HG03196 (cell line): ENCODE results near the gene PPP1R1C.
A peak's percentile ranks its signal among the peaks of the same experiment; 100 is the strongest.
"Not testable (repeated sequence)": the region's sequence is repeated elsewhere in the genome, so short reads cannot be mapped to it uniquely, and the experiment has no call there.

ENCODE experiments used
- ATAC-seq: cut with Tn5 transposase; IDR thresholded peaks from one replicate; pipeline ENCODE4 v1.9.1; 2021; ENCODE audit not compliant: unreplicated experiment

The PPP1R1C gene, protein sequence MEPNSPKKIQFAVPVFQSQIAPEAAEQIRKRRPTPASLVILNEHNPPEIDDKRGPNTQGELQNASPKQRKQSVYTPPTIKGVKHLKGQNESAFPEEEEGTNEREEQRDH

DNA sequence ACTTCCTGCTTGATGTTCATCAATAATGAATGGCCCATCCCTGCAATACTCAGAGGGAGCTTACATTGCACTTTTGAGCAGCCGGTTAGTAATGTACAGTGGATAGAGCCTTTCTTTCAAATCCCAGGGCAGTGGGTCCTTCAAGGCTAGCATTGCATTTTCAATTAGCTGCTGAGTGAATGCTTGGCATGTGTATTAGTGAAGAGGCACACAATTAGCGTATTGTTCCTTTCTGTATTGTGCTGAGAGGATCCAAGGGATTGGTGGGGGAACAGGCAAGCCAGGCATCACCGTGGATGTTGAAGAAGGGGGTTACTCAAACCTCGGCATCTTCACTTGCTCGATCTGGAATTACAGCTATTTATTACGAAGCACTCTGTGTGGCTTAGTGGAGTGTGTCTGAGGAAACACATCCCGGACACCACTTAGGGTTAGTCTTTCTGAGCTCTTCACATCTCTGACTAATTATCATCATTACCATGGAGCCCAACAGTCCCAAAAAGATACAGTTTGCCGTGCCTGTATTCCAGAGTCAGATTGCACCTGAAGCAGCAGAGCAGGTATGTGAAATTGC lies at the start of gene PPP1R1C:
TSS of gene PPP1R1C (plus strand) at position 222 of the 574 bp plus-strand sequence. CDS start at position 480, 258 bp downstream.
- ATAC-seq = no peak

DNA sequence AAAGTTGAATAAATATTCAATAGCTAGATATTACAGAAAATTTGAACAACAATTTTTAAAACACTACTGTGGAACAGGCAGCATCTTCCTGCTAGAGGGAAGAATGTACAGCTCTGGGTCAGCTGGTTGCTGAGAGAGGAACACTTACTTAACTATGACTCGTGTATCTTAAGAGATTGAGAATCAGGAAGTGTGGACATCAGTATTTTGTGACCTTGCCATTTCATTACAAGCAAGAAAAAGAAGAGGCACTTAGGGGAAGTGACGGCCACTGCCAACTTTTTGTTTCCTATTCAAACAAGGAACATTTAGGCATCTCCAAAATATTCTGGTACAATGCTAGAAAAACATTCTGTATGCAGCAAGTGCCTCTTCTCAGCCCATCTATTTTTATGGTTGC lies 48.2 kb upstream of the PPP1R1C start:
- ATAC-seq = no peak

DNA sequence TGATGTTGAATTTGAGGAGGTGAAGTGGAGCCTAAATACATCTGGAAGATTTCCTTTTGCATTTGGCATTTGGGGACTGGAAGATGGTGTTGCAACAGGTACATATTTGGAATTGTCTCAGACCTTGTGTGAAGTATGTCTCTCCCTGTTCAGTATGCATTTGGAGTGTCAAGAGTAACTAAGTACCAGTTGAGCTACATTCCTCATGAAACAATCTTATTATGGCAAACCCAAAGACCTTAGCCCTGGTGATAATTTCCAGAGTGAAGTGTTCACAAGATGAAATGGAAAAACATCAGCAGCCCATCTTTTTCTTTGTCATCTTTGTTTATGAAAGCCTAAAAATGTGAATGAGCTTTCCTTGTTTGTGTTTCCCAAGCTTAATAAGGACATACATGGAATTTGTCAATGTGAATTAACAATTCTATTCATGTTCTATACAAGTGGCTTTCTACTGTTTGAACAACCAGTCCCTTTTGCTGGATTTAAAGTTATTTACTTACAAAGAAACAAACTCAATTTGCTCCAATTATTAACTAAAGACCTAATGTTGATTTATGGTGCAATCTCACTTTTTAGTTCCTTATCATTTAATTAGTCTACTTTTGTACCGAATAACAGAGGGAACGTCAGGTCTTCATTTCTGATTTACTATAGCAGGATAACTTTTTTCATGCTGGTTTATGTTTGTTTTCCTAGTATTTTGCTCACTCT lies 42.1 kb upstream of the PPP1R1C start:
- no peak for ATAC-seq

DNA sequence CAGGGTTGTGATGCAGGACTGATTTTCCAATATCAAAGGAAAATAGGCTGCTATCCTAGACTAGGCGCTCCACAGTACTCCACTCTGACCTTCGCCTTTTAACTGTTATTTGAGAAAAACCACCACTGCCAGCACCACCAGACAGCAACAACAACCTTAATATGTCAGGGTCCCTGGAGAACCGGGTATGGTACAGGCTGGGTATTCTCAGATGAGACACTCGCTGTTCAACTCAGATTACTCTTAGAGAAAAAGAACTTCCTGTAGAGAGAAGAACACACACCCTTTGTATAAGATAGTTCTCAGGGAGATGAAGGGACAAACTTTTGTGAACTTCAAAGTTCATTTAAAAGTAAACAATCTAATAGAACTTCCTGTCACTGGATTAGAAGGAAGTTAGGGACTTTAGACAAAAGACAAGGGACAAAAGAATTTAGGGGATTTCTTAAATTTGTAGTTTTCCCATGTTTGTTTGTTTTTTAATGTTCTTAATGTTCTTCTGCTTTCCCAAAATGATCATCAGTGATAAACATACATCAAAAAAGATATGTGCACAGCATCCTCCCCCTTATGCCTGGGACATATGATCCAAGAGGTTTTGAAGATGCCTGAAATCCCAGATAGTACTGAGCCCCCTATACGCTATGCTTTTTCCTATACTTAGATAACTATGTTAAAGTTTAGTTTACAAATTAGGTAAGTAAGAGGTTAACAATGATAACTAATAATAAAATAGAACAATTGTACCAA lies 41.3 kb upstream of the PPP1R1C start:
- ATAC-seq = no peak

DNA sequence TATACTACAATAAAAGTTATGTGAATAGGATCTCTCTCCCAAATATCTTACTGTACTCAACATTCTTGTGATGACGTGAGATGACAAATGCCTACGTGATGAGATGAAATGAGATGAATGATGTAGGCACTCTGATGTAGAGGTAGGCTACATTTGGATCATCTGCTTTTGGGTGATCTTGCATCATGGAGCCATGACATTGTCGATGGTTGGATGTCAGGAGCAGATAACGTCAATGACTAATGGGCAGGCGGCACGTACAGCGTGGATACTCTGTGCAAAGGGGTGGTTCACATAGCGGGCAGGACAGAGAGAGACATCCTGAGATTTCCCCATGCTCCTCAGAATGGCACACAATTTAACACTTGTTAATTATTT lies 40.8 kb upstream of the PPP1R1C start:
- no peak for ATAC-seq

DNA sequence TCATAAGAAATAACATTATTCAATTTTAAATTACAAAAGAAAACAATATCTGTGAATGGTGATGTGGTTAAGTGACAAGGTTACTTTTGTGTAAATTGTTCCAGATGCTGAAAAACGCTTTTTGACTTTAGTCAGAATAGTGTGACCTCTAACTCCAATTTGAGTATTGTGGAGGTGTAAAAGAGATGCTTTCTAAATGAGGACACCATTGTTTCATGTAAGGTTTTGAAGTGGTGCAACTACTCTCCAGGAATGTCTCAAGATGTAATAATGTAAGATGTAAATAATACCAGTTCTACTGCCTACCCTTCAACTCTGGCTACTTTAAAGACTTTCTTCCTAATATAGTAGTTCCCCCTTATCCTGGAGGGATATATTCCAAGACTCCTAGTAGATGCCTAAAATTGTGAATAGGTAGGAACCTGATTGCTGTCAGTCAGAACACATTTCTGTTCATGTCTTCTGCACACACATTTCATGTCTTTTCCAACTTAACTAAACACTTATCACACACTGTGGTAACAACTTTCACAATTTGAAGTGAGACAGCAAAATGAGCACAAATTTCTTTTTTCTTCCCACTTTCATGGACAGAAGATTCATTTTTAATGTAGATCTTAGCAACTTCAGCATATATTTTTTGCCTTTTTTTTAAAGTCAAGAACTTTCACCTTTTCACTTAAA lies 39.1 kb upstream of the PPP1R1C start:
- ATAC-seq = no peak

DNA sequence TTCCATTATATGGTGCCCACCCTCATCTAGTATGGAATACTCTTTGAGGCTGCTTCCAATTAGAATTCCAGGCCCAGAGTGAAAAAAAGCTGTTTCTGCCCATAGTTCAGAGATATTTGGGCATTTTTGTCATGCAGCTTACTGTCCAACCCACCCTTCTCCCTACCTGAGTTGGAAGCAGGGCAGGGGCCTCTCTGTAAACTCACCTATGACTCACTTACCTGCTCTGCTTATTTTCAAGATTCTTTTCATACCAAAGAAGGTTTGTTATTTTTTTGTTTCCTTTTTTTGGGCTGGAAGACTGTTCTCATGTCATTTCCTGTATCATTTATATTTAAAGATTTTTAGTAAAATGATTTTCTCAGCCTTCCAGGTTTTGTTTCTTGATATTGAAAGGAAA lies 38.4 kb upstream of the PPP1R1C start:
- no peak for ATAC-seq

DNA sequence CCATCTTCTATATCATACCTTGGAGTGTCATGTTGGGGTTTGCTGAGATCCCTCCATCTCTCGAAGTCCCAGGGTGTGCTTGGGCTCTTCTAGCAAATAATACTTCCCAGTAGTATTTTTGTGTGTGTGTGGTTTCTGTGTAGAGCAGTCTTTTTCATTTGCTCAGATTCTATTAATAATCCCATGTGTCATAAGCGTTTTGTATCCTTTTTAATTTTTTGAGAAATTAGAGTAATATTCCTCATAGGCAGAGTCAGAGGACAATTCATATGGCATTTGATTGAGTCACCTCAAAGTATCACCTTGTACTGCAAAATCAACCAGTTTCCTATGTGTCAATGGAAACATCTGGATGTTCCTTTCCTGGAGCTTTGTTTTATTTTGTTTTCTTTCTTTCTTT lies 37.4 kb upstream of the PPP1R1C start:
- ATAC-seq = no peak

DNA sequence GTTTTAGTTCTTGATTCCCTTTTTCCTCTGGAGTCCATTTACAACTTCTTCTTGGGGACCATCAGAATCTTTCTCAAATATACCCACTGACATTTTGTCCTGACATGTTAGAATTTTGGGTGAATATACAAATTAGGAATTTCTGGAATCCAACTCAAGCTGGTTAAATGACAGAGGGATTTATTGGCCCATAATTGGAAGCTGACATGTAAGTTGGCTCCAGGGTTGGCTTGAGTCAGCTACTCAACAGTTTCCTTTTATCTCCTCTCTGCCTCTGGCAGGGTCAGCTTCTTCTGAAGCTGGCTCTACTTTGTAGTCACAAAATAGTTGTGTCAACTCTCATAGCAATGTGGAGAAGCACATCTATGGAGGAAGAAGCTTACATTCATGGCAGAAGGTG lies 36.6 kb upstream of the PPP1R1C start:
- ATAC-seq = no peak

DNA sequence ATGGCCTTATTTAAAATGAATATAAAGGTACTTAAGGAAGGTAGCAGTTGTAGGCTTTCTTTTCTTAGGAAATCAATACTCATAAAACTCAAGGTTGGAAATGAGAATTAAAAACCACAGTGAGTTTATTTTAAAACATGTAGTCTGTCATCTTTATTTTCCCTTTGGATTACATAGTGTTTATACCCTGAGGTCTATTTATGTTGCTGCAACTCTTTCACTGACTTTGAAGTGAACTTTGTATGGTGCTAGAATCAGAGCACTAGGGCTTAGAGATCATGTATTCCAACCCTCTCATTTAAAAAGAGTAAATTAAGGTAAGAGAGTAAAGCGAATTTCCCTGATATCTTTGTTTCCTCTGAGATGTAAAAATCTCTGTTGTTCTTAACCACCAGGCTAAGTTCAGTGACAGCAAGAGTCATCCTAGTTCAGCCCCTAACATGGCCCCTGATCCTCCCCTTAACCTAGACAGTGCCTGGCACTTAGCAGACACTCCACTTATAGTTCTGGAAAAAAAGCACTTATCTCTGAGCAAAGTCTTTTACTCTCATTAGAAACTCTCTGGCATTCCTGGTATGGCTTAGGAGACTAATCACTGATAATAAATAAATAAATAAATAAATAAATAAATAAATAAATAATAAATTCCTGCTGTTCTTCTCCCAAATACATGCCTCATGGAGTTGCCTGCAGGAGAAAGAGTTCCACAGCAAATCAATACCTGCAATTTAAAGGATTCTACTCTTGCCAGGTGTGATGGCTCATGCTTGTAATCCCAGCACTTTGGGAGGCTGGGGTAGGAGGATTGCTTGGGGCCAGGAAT lies 33.0 kb upstream of the PPP1R1C start:
- no peak for ATAC-seq

DNA sequence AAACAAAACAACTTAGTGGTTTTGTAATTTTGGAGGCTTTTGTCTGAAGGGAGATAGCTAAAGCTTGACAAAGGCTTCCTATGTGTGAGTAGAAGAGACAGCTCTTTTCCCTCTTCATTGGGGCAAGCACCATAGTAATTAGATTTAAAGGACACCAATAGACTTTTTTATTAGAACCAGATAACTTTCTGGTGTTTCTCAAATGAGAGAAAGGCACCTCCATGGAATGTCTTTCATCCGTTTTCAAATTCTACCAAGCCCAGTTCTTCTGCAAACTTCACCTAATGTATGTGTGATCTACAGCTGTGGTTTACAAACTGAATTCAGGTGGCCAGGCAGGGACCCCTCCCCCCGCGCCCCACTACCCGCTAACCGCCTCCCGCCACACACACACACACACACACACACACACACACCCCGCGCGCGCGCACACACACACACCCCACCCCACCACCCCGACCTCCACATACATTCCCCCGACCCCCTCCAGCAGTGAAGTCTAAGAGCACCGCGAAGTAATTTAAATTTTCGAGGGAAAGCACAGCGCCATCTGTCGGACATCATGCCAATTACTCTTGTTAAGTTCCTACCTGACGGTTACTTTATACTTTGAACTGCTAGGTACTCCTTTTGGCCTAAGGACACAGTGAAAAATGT lies 31.6 kb upstream of the PPP1R1C start:
- peak; percentile 67 for ATAC-seq

DNA sequence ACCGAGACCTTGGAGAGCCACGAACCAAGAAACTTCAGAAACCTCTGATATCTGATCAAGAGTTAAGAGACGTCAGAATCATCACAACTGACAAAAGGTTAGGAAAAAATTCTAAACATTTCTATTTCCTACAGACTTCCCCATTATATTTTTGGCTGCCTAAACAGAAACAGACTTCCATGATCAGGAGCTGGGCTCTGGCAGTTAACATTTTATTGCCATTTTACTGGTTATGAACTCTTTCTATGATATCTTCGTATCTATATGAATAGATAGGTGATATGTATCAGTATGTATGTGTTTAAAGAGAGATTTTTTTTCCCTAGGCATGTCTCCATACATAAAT lies 31.1 kb upstream of the PPP1R1C start:
- peak; percentile 18 for ATAC-seq

DNA sequence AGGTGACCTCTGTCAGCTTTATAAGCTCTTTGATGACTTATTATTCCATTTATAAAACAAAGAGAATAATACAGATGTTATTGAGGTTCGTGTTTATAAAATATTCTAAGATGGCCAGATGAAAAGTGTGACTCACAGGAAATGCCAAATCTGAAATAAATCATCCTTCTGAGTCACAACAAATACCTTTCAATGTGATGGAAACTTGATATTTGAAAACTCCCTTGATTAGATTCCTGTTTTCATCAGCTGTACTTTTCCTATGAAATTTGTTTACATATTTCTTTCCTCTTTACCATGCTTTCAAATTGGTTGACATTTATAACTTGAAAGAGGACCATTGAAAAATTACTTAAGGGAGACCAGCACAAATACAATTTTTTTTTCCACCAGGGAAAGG lies 30.6 kb upstream of the PPP1R1C start:
- no peak for ATAC-seq

DNA sequence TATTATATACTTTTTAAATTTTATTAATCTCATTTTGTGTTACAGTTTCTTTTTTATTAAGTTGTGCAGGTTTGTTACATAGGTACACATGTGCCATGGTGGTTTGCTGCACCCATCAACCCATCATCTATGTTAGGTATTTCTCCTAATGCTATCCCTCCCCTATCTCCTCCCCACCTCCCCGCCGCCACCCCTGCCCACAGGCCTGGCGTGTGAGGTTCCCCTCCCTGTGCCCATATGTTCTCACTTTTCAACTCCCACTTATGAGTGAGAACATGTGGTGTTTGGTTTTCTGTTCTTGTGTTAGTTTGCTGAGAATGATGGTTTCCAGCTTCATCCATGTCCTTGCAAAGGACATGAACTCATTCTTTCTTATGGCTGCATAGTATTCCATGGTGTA lies 29.8 kb upstream of the PPP1R1C start:
- not testable (repeated sequence) for ATAC-seq

DNA sequence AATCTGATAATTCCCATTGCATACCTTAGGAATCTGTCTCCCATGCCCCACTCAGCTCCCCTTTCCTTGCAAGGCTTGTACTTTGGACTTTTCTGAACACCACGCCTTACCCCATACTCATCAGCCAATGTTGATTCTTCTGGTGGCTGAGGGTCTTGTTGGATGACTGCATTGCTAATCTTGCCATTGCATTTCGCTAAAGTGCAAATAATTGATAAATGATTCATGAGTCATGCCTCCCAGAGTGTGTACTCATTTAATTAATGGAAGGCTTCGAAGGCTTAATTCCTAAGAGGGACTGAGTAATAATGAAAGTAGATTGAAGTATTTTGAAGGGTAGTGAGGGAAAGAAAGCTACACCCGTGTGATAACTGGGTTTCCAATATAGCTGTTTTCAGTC lies 28.0 kb upstream of the PPP1R1C start:
- ATAC-seq = no peak

DNA sequence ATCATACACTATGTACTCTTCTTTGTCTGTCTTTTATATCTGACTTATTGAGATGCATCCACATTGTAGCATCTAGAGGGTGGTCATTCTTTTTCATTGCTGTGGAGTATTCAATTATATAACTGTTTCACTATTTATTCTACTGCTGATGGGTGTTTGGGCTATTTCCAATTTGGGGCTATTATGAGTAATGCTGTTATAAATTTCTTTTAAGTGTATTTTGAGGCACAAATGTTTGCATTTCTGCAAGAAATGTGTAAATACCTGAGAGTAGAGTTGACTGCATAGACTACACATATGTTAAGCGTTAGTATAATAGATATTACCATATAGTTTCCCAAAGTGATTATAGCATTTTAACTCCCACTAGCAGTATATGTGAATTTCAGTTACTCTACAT lies 26.9 kb upstream of the PPP1R1C start:
- no peak for ATAC-seq

DNA sequence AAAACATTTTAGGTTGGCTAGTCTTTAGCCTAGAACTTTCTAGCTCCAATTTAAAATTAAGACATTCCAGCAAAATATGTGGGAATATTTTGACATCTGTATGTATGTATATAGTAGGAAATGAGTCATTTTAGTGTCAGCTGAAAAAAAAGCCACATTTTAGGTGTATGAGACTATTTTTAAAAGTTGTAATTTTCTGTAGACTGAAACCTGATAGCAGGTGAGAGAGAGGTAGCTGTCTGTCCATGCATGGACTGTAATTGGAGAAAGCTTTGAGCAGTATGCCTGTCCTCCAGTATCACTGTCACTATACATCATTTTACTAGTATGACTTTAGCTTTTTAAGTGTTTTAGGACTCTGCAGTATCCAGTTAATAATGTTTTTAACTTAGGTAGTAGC lies 26.1 kb upstream of the PPP1R1C start:
- no peak for ATAC-seq

DNA sequence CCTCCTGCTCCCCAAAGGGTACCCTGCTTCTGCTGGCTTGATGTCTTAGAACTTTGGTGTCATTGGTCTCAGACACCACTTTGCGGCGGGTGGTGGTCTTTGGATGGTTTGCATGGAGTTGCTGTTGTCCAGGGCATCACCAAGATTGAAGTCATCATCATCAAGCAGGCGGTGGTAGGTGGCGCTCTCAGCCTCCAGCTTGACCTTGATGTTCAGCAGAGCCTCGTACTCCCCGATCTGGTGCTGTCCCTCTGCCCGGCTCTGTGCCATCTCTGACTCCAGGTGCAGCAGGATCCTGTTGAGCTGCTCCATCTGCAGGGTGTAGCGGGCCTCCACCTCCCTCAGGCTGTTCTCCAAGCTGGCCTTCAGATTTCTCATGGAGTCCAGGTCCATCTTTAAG lies 24.5 kb upstream of the PPP1R1C start:
- not testable (repeated sequence) for ATAC-seq

DNA sequence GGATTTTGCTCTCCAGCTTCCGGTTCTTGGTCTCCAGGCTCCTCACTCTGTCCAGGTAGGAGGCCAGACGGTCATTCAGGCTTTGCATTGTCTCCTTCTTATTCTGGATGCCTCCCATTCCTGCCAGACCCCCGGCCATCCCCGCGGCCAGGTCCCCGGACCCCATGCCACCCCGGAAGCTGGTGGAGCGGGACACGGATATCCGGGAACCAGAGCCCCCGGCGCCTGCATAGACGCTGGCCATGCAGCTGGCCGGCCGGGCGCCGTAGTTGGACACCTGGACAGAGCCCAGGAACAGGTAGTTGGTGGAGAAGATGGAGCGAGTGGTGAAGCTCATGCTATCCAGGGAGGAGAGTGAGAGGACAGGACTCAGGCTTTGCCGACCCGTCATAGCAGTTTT lies 23.5 kb upstream of the PPP1R1C start:
- no peak for ATAC-seq

DNA sequence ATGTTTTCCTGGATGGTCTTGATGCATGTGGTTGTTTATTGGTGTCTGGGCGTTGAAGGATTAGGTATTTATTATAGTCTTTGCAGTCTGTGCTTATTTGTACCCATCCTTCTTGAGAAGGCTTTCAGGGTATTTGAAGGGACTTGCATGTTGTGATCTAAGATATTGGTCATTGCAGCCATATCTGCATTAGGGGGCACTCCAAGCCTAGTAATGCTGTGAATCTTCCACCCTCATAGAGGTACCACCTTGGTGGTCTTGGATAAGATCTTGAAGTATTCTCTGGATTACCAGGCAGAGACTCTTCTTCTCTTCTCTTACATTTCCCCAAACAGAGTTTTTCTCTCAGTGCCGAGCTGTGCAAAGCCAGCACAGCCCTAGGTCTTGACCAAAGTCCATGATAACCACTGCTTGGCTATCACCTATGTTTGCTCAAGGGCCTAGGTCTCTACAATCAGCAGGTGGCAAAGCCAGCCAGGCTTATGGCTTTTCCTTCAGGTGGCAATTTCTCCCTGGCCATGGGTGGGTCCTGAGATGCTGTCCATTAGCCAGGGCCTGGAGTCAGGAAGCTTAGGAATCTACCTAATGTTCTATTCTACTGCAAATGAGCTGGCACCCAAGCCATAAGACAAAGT lies 15.4 kb upstream of the PPP1R1C start:
- ATAC-seq = no peak
